Measurements from ENCODE around the gene PACS1. TPM values are rescaled to one million over a fixed set of nuclear protein-coding genes. Genes with fewer than 3 reads are reported as not detected.

Gene PACS1
- total RNA-seq, 1 donor from 2014 or later: 138 TPM

- Histone ChIP-seq H3K9me3 (no peaks in the 10 kb centered on the region), H3K4me1 (no peaks in the 10 kb centered on the region), H3K27me3 (no peaks in the 10 kb centered on the region), H3K36me3 (no peaks in the 10 kb centered on the region), H3K4me3 (no peak overlapping the region), H3K27ac (no peak overlapping the region)
- no peak for TF ChIP-seq CTCF (IDR thresholded peaks at IDR 0.05)
- no peak for DNase-seq (ENCODE audit: low spot score in 2 of 2)
- intact Hi-C loops (cut with DNase I): no loop called here
Measured at GRCh38 chr11:66143996-66144678, 74.1 kb downstream of the PACS1 start.

GRCh38 chr11:66146074-66146473, 76.0 kb downstream of the PACS1 start:
- intact Hi-C loops (cut with DNase I): no loop called here
- H3K4me1 ChIP-seq: peaks cover 0 to 4% of the 10 kb centered on the region in 2 donors
- no peak overlapping the region for H3K27ac ChIP-seq
- H3K4me3 ChIP-seq: no peak overlapping the region
- no peaks in the 10 kb centered on the region for H3K27me3 ChIP-seq
- no peaks in the 10 kb centered on the region for H3K36me3 ChIP-seq
- no peaks in the 10 kb centered on the region for H3K9me3 ChIP-seq
- no peak for DNase-seq (ENCODE audit: low spot score in 2 of 2)
- TF ChIP-seq CTCF (IDR thresholded peaks at IDR 0.05): no peak

GRCh38 chr11:66146940-66147339, 76.9 kb downstream of the PACS1 start:
- no peak for DNase-seq (ENCODE audit: low spot score in 2 of 2)
- Histone ChIP-seq H3K4me1 (peaks cover 0 to 4% of the 10 kb centered on the region in 2 donors), H3K4me3 (no peak overlapping the region), H3K36me3 (no peaks in the 10 kb centered on the region), H3K27me3 (no peaks in the 10 kb centered on the region), H3K27ac (no peak overlapping the region), H3K9me3 (no peaks in the 10 kb centered on the region)
- intact Hi-C loops (cut with DNase I): no loop called here
- TF ChIP-seq CTCF (IDR thresholded peaks at IDR 0.05): no peak

GRCh38 chr11:66150140-66150539, 80.1 kb downstream of the PACS1 start:
- Histone ChIP-seq H3K9me3 (no peaks in the 10 kb centered on the region), H3K36me3 (no peaks in the 10 kb centered on the region), H3K27ac (no peak overlapping the region), H3K4me1 (peaks cover 0 to 4% of the 10 kb centered on the region in 2 donors), H3K27me3 (no peaks in the 10 kb centered on the region), H3K4me3 (no peak overlapping the region)
- no peak for DNase-seq (ENCODE audit: low spot score in 2 of 2)
- intact Hi-C loops (cut with DNase I): no loop called here
- TF ChIP-seq CTCF (IDR thresholded peaks at IDR 0.05): no peak

GRCh38 chr11:66150725-66151124, 80.7 kb downstream of the PACS1 start:
- H3K4me3 ChIP-seq: no peak overlapping the region
- no peaks in the 10 kb centered on the region for H3K36me3 ChIP-seq
- no peak for DNase-seq (ENCODE audit: low spot score in 2 of 2)
- intact Hi-C loops (cut with DNase I): no loop called here
- no peaks in the 10 kb centered on the region for H3K9me3 ChIP-seq
- H3K27me3 ChIP-seq: no peaks in the 10 kb centered on the region
- H3K27ac ChIP-seq: no peak overlapping the region
- TF ChIP-seq CTCF (IDR thresholded peaks at IDR 0.05): no peak
- peaks cover 0 to 4% of the 10 kb centered on the region in 2 donors for H3K4me1 ChIP-seq

GRCh38 chr11:66151273-66151672, 81.2 kb downstream of the PACS1 start:
- Histone ChIP-seq H3K27ac (no peak overlapping the region), H3K4me1 (peaks cover 0 to 4% of the 10 kb centered on the region in 2 donors), H3K9me3 (no peaks in the 10 kb centered on the region), H3K27me3 (no peaks in the 10 kb centered on the region), H3K36me3 (no peaks in the 10 kb centered on the region), H3K4me3 (no peak overlapping the region)
- intact Hi-C loops (cut with DNase I): no loop called here
- DNase-seq (ENCODE audit: low spot score in 2 of 2): no peak
- no peak for TF ChIP-seq CTCF (IDR thresholded peaks at IDR 0.05)
